K562 (cell line): Measurements from ENCODE around the gene COL5A1. TPM values are rescaled to one million over a fixed set of nuclear protein-coding genes. Genes with fewer than 3 reads are reported as not detected.

Experiments
- ATAC-seq: fragments of 200-7000 bp; cut with Tn5 transposase; 3 replicates; pipeline ENCODE4 v1.9.1; 2020; ENCODE audit warnings: moderate library complexity
- BruUV-seq: library from RNA; stranded (reverse); fragments of 400-500 nt; replicated peaks from 2 replicates; lab custom pipeline; 2021; lab: Mats Ljungman, UMichigan
- CTCF ChIA-PET: fragments of 300-600 bp; formaldehyde crosslinking; extraction: SDS; loops from one replicate; lab custom pipeline; 2021; ENCODE audit warnings: low intra/inter-chr PET ratio; lab: Yijun Ruan, JAX
- POLR2A ChIA-PET: fragments of 300-600, 350-650 bp; sonication (Branson Sonifier 250); formaldehyde crosslinking; extraction: SDS; loops from one replicate; lab custom pipeline; 2021; ENCODE audit warnings: antibody characterized with exemption, inconsistent platforms; lab: Yijun Ruan, JAX
- DNase-seq, 4 experiments: peaks; one replicate each; pipeline versions ENCODE4 v3.0.0 to v3.0.0-alpha.2; 2011 to 2018; ENCODE audit warnings: low spot score in 3 of 4, mixed read lengths in 3 of 4; ENCODE audit errors: extremely low read depth in 1 of 4
- FAIRE-seq: peaks from 2 replicates; lab custom pipeline; 2011; peaks lifted over from hg19 to GRCh38; lab: Jason Lieb, UNC
- H2AFZ ChIP-seq: 2 replicates; pipeline ENCODE4 v1.6.0; 2011; ENCODE audit warnings: low read depth, low read length, control low read depth, inconsistent platforms
- H3K27ac ChIP-seq: fragments of 200-600 bp; 3 replicates; pipeline ENCODE4 v1.8.0; 2011; ENCODE audit warnings: low read depth, mild to moderate bottlenecking, control low read depth, inconsistent platforms, low read length, moderate library complexity, mixed read lengths; ENCODE audit errors: extremely low read depth
- H3K27me3 ChIP-seq, 2 experiments: fragments of 300-600 bp in 1 of 2; 2 replicates in 1 of 2; 3 replicates in 1 of 2; pipeline versions ENCODE4 v1.6.0 to v1.8.0; 2011; ENCODE audit warnings: inconsistent platforms in 2 of 2, low read length in 2 of 2, mild to moderate bottlenecking in 1 of 2, mixed read lengths in 1 of 2, moderate library complexity in 1 of 2; ENCODE audit not compliant: control insufficient read depth in 2 of 2, insufficient read depth in 2 of 2
- H3K36me3 ChIP-seq: fragments of 300-600 bp; 3 replicates; pipeline ENCODE4 v1.8.0; 2011; ENCODE audit warnings: mild to moderate bottlenecking, low read length, inconsistent platforms; ENCODE audit not compliant: control insufficient read depth, insufficient read depth
- H3K4me1 ChIP-seq, 2 experiments: fragments of 200-600 bp in 1 of 2; replicated peaks in 1 of 2; 2 replicates in 1 of 2; 3 replicates in 1 of 2; pipeline versions ENCODE4 v1.5.1 to v1.8.0; 2011; ENCODE audit warnings: inconsistent platforms in 2 of 2, low read length in 2 of 2, mild to moderate bottlenecking in 1 of 2, mixed read lengths in 1 of 2, moderate library complexity in 1 of 2; ENCODE audit not compliant: control insufficient read depth in 2 of 2, insufficient read depth in 2 of 2
- H3K4me2 ChIP-seq: 2 replicates; pipeline ENCODE4 v1.6.1; 2011; ENCODE audit warnings: low read length, control low read depth, inconsistent platforms, mixed read lengths; ENCODE audit not compliant: insufficient read depth
- H3K4me3 ChIP-seq: fragments of 200-600 bp; sonication (generic), shearing (Covaris generic); 2 replicates; pipeline ENCODE4 v1.5.1; 2016; ENCODE audit warnings: control low read depth, inconsistent platforms
- H3K79me2 ChIP-seq: fragments of 200-600 bp; 3 replicates; pipeline ENCODE4 v1.8.0; 2011; ENCODE audit warnings: low read length, inconsistent platforms; ENCODE audit not compliant: control insufficient read depth, insufficient read depth
- H3K9ac ChIP-seq, 2 experiments: 2 replicates each; pipeline versions ENCODE4 v1.6.0 to v1.6.1; 2011; ENCODE audit warnings: low read depth in 2 of 2, low read length in 2 of 2, control low read depth in 1 of 2, inconsistent platforms in 1 of 2, mild to moderate bottlenecking in 1 of 2, mixed read lengths in 1 of 2; ENCODE audit not compliant: insufficient read depth in 1 of 2
- H3K9me1 ChIP-seq: one replicate; pipeline ENCODE4 v1.6.0; 2011; ENCODE audit warnings: inconsistent platforms, mild to moderate bottlenecking, low read length, moderate library complexity; ENCODE audit not compliant: control insufficient read depth, insufficient read depth
- H3K9me3 ChIP-seq: replicated peaks from 2 replicates; pipeline ENCODE4 v1.5.1; 2011; ENCODE audit warnings: low read depth, low read length, inconsistent platforms; ENCODE audit not compliant: control insufficient read depth, insufficient read depth
- H4K20me1 ChIP-seq: replicated peaks from 2 replicates; pipeline ENCODE4 v1.6.1; 2011; ENCODE audit warnings: low read length, inconsistent platforms, mixed read lengths; ENCODE audit not compliant: control insufficient read depth, insufficient read depth
- CBFA2T3 ChIP-seq: fragments of 450-650 bp; IDR thresholded peaks from 2 replicates; pipeline ENCODE4 v1.6.1; 2017
- HINFP ChIP-seq: fragments of 450-650 bp; conservative IDR thresholded peaks from 2 replicates; pipeline ENCODE4 v1.6.1; 2016; ENCODE audit warnings: missing genetic modification characterization, low read depth, mild to moderate bottlenecking, control low read depth, missing compliant biosample characterization
- SIN3B ChIP-seq: fragments of 450-650 bp; IDR thresholded peaks from 2 replicates; pipeline ENCODE4 v1.6.1; 2017; ENCODE audit warnings: low read depth, mild to moderate bottlenecking, moderate library complexity
- ZBTB9 ChIP-seq: fragments of 450-650 bp; formaldehyde crosslinking; IDR thresholded peaks from 2 replicates; pipeline ENCODE4 v1.4.0; 2020; ENCODE audit warnings: mild to moderate bottlenecking, moderate library complexity
- ZNF175 ChIP-seq: fragments of 200-800 bp; sonication (Bioruptor generic); IDR thresholded peaks from 2 replicates; pipeline ENCODE4 v1.6.1; 2016; ENCODE audit warnings: low read depth, mild to moderate bottlenecking, missing genetic modification characterization, missing compliant biosample characterization
- ZNF280A ChIP-seq: fragments of 450-650 bp; IDR thresholded peaks from 2 replicates; pipeline ENCODE4 v1.6.1; 2018; ENCODE audit warnings: mild to moderate bottlenecking, low read depth; ENCODE audit not compliant: partially characterized antibody
- ZNF511 ChIP-seq: sonication (generic); formaldehyde crosslinking; IDR thresholded peaks from 2 replicates; pipeline ENCODE4 v1.8.0; 2022; ENCODE audit warnings: mild to moderate bottlenecking, missing genetic modification reagents
- ZNF551 ChIP-seq: fragments of 250-450 bp; sonication (Bioruptor Pico); IDR thresholded peaks from 2 replicates; pipeline ENCODE4 v1.5.0; 2021; ENCODE audit warnings: mild to moderate bottlenecking, moderate library complexity
- ZNF780A ChIP-seq: fragments of 250-450 bp; sonication (Bioruptor Pico); IDR thresholded peaks from 2 replicates; pipeline ENCODE4 v1.5.0; 2021; ENCODE audit warnings: mild to moderate bottlenecking
- WGBS: fragments of 100-300 bp; shearing (Covaris generic); methylation state at CpG from one replicate; pipeline ENCODE4 v1.1.6; 2016; ENCODE audit warnings: low coverage, mixed read lengths; ENCODE audit not compliant: insufficient coverage; ENCODE audit errors: missing lambda C conversion rate; 5-methylcytosine and 5-hydroxymethylcytosine counted together
- in situ Hi-C: fragments of 300-500 bp; cut with MboI; formaldehyde crosslinking; loops from 4 replicates; pipeline ENCODE4 v1.15.0; 2018; ENCODE audit warnings: inconsistent platforms, mixed read lengths
- intact Hi-C: fragments of 100-400 bp; cut with micrococcal nuclease; formaldehyde crosslinking; loops from 2 replicates; pipeline ENCODE4 v1.14.2; 2022
- polyA plus RNA-seq, 8 experiments: library from polyadenylated mRNA; depleted of rRNA in 4 of 8; stranded (reverse) in 5 of 8; unstranded in 3 of 8; fragments of >200 nt; fragmentation: Nextera tagmentation in 2 of 8; fragmentation: Illumina TruSeq in 1 of 8; extraction: Ambion mirVana in 2 of 8; extraction: Trizol in 1 of 8; gene quantifications; 2 replicates each; pipeline versions ENCODE4 v1.2.1 to v1.2.3, GENCODE V29; 2011 to 2014; ENCODE audit warnings: inconsistent platforms in 1 of 8, missing spikeins in 1 of 8
- total RNA-seq, 7 experiments: library from RNA; depleted of rRNA in 6 of 7; stranded (reverse); fragments of >200 nt in 6 of 7; fragmentation: Illumina TruSeq in 2 of 7; extraction: Trizol in 2 of 7; gene quantifications; 2 replicates each; pipeline versions ENCODE4 v1.2.1 to v1.2.3, GENCODE V29; 2011 to 2021; ENCODE audit warnings: low replicate concordance in 1 of 7
- TF ChIP-seq, protein P1 (sequence below): sonication (generic); formaldehyde crosslinking; IDR thresholded peaks from 2 replicates; pipeline ENCODE4 v1.8.0; 2022; ENCODE audit warnings: mild to moderate bottlenecking, missing genetic modification reagents

COL5A1 gene
- total and polyA plus RNA-seq, 9 of the 15 experiments (the other 6 are each of a cell fraction or from before 2014, with no cell fraction given): under 0.01 to 0.13 (median 0.04) TPM; not detected in 6

DNA sequence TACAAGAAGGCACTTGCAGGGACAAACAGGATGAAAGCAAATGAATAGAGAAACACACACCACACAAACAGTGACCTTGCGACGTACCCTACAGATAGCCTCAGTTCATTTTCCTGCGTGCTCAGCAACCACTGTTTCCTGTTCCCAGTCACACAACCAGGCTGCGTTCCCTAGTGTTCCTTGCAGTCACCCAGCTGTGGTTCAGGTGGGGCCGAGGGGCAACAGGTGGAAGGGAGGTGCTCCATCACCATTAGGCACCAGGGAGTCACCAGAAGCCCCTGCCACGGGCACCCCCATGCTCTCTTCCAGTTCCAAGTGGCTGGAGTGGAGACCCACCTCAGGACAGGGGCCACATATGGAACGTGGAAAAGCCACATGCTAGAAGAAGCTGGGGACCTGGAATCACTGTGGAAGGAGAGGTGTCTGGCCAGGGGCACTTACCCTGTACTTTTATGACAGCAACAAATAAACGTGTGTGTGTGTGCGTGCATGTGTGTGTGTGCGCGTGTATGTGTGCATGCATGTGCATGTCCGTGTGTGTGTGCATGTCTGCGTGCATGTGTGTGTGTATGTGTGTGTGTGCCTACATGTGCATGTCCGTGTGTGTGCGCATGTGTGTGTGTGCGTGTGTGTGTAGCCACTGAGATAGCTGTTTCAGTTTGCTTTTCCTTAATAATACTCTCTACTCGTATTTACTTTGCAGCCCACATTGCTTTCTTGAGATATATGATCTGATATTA lies 220.2 kb downstream of the COL5A1 start:
- ATAC-seq: no peak
- H3K36me3 ChIP-seq: no peaks in the 10 kb centered on the region
- H3K4me2 ChIP-seq: no peak overlapping the region
- H4K20me1 ChIP-seq: 0 out of 2 replicates have a peak, but pooled peaks cover 3% of the 10 kb centered on the region
- H3K9me3 ChIP-seq: no peaks in the 10 kb centered on the region
- no peak overlapping the region for H3K9ac ChIP-seq
- no peak for DNase-seq
- BruUV-seq: no TSS peak
- intact Hi-C loops: no loop called here
- H3K27ac ChIP-seq: no peak overlapping the region
- under 1% methylated on average over 17 of the region's 17 CpGs for WGBS
- H3K4me3 ChIP-seq: no peak overlapping the region
- H3K79me2 ChIP-seq: no peaks in the 10 kb centered on the region; the same call in 2 of the 3 replicates
- in situ Hi-C loops: no loop called here
- no peak overlapping the region for H2AFZ ChIP-seq
- H3K9me1 ChIP-seq: no peaks in the 10 kb centered on the region
- CTCF ChIA-PET: no interaction called here
- peaks cover 0 to 16% of the 10 kb centered on the region in 2 experiments; a peak in 2 of 5 replicates for H3K27me3 ChIP-seq
- FAIRE-seq: no peak
- H3K4me1 ChIP-seq: no peaks in the 10 kb centered on the region
- POLR2A ChIA-PET: no interaction called here
- TF ChIP-seq ZNF280A: no peak
- no peak for TF ChIP-seq ZNF780A (CRISPR knock-in tag)
- TF ChIP-seq ZBTB9 (CRISPR knock-in tag): no peak
- TF ChIP-seq, protein P1, sequence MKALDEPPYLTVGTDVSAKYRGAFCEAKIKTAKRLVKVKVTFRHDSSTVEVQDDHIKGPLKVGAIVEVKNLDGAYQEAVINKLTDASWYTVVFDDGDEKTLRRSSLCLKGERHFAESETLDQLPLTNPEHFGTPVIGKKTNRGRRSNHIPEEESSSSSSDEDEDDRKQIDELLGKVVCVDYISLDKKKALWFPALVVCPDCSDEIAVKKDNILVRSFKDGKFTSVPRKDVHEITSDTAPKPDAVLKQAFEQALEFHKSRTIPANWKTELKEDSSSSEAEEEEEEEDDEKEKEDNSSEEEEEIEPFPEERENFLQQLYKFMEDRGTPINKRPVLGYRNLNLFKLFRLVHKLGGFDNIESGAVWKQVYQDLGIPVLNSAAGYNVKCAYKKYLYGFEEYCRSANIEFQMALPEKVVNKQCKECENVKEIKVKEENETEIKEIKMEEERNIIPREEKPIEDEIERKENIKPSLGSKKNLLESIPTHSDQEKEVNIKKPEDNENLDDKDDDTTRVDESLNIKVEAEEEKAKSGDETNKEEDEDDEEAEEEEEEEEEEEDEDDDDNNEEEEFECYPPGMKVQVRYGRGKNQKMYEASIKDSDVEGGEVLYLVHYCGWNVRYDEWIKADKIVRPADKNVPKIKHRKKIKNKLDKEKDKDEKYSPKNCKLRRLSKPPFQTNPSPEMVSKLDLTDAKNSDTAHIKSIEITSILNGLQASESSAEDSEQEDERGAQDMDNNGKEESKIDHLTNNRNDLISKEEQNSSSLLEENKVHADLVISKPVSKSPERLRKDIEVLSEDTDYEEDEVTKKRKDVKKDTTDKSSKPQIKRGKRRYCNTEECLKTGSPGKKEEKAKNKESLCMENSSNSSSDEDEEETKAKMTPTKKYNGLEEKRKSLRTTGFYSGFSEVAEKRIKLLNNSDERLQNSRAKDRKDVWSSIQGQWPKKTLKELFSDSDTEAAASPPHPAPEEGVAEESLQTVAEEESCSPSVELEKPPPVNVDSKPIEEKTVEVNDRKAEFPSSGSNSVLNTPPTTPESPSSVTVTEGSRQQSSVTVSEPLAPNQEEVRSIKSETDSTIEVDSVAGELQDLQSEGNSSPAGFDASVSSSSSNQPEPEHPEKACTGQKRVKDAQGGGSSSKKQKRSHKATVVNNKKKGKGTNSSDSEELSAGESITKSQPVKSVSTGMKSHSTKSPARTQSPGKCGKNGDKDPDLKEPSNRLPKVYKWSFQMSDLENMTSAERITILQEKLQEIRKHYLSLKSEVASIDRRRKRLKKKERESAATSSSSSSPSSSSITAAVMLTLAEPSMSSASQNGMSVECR (CRISPR knock-in tag): no peak
- TF ChIP-seq CBFA2T3: no peak
- no peak for TF ChIP-seq HINFP (tag)
- no peak for TF ChIP-seq ZNF511
- no peak for TF ChIP-seq ZNF551
- TF ChIP-seq SIN3B: no peak
- TF ChIP-seq ZNF175 (CRISPR knock-in tag): no peak
